GM18867 (cell line): ENCODE data around the gene PRDM5.

ENCODE experiments used
- ATAC-seq: cut with Tn5 transposase; IDR thresholded peaks from one replicate; pipeline ENCODE4 v1.9.1; 2021; ENCODE audit warnings: mild to moderate bottlenecking, moderate library complexity; ENCODE audit not compliant: unreplicated experiment

Gene PRDM5

GRCh38 chr4:120857312-120857711 is 65.2 kb downstream of the PRDM5 start:
- no peak for ATAC-seq

DNA sequence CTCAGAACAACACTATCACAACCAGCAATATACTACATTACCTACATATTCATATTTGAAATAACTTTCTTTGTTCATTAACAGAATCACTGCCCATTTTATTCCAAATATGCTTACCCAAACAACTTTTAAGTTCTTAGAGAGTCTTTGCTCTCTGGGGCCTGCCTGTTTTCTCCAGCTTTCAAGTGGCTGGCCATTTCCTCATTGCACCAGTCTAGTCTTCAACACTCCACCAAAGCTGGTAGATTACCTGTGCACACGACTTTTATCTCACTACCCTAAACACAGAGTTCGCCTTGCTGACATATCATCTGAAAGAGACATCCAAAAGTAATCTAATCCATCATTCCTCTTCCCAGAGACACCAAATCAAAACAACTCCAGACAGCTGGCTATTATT is 66.2 kb downstream of the PRDM5 start:
- no peak for ATAC-seq

DNA sequence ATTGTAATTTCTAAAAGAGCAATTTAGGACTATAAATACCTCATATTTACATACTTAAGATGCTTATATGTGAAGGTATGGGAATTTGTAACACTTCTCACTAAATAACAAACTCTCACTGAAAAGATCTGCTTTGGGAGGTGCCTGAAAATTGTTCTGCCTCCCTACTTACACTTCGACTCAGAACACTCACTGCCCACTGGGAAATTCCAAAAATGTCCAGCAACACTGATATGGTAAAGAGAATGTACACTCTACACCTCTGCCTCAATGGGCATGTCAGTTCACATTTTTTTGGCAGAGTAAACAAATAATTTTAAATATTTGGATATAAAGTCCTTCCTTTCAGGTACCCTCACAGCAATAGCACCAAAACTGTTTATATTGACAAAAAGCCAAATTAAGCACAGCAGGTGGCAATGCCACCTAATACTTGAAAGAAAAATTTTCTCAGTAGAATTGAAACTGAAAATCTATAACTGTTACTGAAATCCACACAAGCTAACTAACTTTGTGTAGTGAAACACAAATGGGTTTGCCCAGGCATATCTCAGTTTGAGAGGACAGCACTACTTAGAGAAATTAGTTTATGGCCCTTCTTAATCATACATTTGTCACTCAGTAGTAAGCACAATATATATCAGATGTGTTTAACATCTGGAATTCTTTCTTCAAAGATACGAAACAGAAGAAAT is 67.1 kb downstream of the PRDM5 start:
- ATAC-seq: peak; percentile 94

DNA sequence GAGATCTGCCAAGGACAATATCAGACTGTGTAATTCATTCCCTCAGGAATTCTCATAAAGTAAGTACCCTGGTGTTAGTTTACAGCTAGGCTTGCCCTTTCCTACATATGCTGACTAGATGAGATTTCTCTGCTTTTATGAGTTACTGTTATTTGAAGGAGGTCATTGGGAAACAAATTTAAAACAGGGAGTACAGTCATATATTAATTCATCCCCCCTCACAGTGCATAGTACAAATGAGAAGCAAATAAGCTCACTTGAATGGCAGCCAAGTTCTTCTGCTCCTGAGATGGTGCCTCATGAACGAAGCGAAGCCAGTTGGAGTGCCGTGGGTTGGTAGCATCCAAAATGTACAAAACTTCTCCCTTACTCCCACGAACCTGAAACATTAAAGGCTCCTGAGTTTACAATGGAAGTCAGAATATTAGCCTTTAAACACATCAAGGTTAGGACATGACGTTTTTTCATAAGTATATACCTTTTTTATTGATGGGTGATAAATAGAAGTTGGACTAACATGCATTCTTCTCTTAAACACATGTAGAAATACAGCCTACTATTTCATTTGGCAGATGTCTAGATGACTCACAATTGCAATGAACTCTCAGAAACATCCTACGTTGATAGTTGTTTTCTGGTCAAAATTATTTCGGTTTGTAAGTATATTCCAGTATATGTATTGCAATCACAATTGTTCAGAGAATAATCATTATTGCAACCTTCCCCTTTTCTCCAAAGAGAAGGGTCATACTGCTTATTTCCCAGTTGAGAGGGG is 69.2 kb downstream of the PRDM5 start:
- ATAC-seq: no peak

DNA sequence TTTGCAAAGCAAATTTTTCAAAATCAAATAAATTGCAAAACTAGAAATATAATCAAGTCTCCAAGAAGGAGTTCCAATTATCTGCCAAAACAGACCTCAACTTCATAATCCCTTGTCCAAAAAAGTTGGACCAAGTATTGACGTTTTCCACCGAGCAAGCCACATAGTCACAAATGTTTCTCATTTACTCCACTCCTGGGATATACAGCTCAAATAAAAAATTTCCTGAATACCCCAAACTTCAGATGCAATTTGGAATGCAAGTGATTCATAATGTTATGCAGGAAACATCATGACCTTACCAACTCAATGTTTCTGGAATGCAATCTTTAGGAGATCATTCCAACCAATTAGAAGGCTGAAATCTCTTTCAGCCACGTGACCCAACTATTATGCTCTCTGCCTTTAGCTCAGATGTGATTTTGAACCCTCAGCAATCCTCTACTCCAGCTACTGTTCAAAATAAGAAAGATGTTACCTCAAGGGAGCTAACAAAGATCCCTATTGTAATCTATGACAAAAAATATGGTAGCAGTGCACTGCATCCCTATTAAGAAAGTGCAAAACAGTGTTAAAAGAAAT is 72.4 kb downstream of the PRDM5 start:
- ATAC-seq: no peak

- no peak for ATAC-seq
These were observed 75.4 kb downstream of the PRDM5 start for GRCh38 chr4:120847019-120847582.

DNA sequence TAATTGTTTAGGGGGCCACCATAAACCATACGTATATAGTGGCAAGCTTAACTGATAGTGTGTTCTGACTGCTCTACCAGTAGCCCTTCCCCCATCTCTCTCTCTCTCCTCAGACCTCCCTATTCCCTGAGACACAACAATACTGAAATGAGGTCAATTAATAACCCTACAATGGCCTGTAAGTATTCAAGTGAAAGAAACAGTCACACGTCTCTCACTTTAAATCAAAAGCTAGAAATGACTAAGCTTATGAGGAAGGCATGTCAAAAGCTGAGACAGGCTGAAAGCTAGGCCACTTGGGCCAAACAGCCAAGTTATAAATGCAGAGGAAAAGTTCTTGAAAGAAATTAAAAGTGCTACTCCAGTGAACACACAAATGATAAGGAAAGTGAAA is 78.0 kb downstream of the PRDM5 start:
- peak; percentile 80 for ATAC-seq

DNA sequence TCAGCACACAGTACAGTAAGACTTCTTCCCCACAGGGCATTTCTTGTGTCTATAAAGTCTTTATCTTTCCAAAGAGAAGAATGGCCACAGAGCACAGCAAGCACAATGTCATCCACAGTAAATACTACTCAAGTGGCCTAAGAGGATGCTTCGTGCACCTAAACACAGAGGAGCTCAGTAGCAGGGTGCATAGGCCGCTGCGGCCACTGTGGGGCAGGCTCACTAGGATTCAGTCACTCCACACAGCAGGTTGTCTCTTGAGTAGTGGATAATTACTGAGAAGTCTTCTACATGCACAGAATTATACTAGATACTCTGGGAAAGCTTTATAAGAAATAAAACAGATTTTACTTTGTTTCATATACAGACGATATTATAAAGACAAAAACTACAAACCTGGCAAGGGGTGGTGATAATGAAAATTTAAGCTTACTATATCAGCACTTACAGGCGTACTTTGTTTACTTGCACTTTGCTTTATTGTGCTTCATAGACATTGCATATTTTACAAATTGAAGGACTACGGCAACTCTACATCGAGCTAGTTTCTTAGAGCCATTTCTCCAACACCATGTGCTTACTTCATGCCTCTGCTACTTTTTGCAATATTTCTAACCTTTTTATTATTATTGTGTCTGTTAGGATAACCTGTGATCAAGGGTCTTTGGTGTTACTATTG is 78.5 kb downstream of the PRDM5 start:
- ATAC-seq: no peak

DNA sequence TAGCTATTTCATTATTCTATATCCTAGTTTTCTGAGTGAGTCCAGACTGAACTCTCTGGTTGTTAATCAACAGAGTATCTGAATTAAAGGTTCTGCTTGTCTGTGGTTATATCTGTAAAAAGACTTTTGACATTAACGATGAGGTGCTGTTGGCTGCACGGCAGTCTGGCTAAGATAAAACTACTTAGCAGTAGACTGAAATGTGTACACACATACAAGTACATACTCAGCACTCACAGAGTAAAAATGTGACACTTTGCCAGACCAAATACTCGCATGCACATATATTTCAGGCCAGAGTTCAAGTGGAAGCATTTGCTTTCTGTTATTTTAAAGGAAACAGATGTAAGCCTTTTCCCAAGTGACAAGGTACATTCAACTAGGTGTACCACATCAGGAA is 80.5 kb downstream of the PRDM5 start:
- ATAC-seq: no peak

DNA sequence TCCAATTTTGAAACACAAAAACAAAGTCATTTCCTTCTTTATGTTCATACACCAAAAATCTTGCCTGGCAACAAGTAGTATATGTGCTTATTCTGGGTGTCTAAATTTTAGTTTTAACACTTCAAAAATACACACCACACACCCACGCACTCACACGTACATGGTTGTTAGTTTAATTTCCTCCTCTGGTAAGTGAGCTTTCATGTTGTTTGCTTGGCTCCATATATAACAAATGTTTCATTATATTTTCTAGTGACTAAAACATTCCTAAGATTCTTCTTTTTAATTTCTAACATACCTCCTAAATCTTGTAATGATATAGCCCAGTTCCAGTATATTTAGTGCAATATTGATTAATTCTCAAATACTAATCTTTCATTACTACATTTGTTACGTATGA is 80.9 kb downstream of the PRDM5 start:
- no peak for ATAC-seq

- no peak for ATAC-seq
These were observed 82.4 kb downstream of the PRDM5 start for GRCh38 chr4:120839974-120840751.

DNA sequence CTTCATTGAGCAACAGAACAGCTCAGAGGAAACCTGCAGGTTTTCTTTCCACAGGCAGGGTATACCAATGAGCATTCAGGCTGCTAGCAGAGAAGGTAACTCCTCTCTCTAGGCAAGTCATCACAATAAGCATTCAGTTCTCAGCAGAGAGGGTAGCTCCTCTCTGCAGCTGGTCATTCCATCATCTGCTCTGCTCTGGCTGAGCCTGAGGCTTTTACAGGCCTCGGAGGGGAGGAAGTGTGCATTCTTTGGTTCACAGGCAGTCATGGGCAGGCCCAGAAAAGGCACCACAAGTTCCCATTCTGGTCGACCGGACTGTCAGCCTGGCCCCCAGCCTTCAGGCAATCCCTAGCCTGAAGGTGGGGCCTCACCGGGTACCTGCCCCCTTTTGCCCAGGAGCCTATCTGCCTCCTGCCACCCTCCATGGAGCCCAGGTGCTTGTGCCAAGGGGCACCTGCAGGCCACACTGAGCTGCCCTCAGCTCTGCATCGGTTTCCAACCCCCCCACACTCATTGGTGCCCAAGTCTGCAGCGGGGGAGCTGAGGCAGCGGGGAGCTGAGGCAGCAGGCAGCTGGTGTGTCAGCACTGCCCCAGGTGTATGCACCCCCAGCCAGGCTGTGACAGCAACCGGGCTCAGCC is 83.1 kb downstream of the PRDM5 start:
- ATAC-seq: no peak

DNA sequence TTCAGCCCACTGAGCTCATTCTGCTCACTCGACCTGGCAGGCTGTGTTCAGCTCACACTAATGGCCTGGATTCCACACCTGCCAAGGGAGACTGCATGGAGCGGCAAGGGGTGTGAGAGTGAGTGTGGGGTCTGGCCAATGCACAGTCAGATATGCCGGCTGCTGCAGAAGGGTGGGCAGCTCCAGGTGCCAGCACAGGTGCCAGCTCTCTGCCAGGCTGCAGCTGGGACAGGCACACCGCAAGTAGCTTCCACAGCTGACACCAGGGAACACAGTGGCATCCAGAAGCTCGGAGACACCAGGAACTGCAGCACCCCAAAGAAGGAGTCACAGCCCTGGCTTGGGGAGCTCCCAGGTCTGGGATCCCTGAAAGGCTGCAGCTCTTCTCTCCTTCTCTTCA is 83.7 kb downstream of the PRDM5 start:
- no peak for ATAC-seq

GRCh38 chr4:120837656-120838055 is 84.9 kb downstream of the PRDM5 start:
- ATAC-seq: no peak

DNA sequence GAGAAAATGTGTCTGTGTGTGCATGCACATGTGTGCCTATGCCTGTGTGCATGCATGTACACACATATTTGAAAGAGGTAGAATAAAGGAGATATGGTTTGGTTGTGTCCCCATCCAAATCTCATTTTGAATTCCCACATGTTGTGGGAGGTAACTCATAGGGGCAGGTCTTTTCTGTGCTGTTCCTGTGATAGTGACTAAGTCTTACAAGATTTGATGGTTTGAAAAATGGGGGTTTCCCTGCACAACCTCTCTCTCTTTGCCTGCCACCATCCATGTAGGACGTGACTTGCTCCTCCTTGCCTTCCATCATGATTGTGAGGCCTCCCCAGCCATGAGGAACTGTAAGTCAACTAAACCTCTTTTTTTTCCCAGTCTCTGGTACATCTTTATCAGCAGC is 87.2 kb downstream of the PRDM5 start:
- no peak for ATAC-seq

DNA sequence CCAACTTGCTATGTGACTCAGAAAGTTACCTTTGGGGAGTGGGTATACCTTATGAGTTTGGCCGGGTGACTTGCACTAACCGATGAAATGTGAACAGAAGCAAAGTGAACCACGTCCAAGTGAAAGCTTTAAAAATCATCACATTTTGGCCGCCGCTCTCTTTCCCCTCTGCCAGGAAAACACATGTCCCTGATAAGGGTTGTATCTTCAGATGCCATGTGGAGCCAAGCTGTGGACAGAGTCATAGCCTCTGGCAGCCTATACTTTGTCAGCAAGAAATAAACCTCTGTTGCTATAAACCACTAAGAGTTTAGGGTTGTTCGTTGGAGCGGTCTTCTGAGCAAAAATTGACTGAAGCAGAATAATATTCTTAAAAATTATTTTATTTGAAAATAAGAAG is 92.3 kb downstream of the PRDM5 start:
- ATAC-seq: no peak

DNA sequence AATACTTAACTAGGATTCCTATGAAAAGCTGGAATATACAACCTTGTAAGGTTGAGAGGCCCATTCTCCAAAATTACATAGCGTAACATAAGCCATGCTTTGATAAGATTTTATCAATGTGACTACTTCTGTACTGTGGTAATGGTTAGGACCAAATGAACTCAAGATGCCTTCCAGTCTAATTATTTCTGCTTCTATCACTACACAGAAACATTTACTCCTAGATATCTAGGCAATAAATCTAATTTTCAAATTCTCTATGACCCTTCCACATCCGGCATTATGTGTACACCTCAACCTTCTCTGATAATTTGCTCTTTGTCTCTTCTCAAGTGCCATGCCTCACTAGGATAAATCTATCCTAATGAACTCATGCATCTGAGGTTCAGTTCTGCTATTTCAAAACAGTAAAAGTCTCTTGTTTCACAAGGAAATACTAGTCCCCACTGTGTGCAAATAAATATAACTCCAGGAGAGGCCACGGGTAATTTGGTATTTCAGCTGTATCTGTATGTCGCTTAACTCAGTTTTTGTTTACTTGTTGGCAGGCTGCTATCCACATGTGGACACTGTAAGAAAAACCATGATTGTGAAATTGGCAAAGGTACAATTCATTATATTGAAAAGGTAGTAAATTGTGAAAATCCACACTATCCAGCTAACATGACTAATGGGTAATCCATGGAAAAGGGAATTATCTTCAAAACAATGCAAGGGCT is 93.3 kb downstream of the PRDM5 start:
- ATAC-seq: no peak

DNA sequence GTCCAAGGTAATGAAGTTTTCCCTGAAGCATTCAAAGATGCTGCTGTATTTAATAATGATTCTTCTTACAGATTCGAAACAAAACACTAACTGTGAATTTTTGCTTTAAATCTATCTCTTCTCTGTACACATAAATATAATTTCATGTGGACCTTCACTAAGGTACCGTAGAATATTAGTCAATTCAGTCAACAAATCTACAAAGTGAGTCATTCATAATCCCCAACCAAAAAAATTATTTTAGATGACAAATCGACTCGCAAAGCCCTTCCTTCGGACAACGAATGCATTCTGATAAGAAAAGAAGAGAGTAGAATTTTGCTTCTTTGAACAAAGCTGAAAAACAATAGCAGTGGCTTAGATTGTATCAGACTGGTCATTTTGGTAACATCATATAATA is 95.7 kb downstream of the PRDM5 start:
- ATAC-seq: no peak

DNA sequence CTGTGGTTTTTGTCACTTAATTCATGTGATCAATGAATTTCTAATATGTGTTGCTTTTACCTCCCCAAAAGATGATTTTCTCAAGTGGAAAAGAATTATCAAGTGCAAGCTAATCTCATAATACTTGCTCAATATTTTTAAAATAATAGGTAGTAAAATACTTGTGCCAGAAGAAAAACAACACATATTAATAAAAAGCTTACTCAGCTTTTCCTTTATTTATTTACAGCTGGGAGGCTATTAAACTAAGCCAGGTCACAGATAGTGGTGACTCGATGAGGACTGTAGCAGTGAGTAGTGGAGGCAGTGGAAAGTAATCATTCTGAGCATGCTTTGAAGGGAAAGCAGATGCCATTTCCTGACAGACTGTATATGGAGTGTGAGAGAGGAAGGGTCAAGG is 96.1 kb downstream of the PRDM5 start:
- ATAC-seq: no peak
